Activated CD4-positive, alpha-beta T cell treated with anti-CD3 and anti-CD28 coated beads, Interleukin-2, amount 50 U/mL, for 4 hours (primary cell): Measurements from ENCODE around the gene GZMH.
"Not testable (repeated sequence)": the region's sequence is repeated elsewhere in the genome, so short reads cannot be mapped to it uniquely, and the experiment has no call there.

Source experiments
- DNase-seq, 2 experiments: peaks; one replicate each; pipeline ENCODE4 v3.0.0-alpha.2; 2020

The GZMH gene

DNA sequence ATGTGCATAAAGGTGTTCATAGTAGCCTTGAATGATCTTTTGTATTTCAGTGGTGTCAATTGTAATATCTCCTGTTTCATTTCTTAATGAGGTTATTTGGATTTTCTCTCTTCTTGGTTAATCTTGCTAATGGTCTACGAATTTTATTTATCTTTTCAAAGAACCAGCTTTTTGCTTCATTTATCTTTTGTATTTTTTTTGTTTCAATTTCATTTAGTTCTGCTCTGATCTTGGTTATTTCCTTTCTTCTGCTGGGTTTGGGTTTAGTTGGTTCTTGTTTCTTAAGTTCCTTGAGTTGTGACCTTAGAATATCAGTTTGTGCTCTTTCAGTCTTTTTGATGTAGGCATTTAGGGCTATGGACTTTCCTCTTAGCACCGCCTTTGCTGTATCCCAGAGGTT lies 18.5 kb downstream of the GZMH start:
- not testable (repeated sequence) for DNase-seq

GRCh38 chr14:24584402-24584801 lies 25.1 kb downstream of the GZMH start:
- not testable (repeated sequence) for DNase-seq

GRCh38 chr14:24578558-24578957 lies 30.9 kb downstream of the GZMH start:
- DNase-seq, result no peak

DNA sequence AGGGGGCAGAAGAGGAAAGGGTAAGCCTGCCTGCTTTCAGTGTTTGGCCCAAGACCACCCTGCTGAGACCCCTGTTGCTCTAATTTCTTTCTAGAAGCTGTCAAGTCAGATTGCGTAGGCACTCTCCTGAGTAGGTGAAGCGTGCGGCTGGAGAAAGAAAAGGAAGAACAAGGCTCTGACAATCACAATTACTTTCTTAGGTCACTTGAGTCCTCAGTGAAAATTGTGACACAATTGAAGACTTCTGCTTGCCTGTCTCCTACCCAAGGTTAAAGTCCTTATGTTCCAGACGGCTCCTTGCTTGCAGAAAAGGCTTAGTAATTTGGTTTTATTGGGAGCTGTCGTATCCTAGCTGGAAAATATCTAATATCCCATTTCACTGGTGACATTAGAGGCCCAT lies 32.7 kb downstream of the GZMH start:
- DNase-seq, result no peak

GRCh38 chr14:24576182-24576581 lies 33.3 kb downstream of the GZMH start, which contains the start of gene CTSG:
Gene CTSG, minus strand, starts transcription at chr14:24576250. Its CDS starts 27 bp downstream, at chr14:24576223.
- no peak for DNase-seq

DNA sequence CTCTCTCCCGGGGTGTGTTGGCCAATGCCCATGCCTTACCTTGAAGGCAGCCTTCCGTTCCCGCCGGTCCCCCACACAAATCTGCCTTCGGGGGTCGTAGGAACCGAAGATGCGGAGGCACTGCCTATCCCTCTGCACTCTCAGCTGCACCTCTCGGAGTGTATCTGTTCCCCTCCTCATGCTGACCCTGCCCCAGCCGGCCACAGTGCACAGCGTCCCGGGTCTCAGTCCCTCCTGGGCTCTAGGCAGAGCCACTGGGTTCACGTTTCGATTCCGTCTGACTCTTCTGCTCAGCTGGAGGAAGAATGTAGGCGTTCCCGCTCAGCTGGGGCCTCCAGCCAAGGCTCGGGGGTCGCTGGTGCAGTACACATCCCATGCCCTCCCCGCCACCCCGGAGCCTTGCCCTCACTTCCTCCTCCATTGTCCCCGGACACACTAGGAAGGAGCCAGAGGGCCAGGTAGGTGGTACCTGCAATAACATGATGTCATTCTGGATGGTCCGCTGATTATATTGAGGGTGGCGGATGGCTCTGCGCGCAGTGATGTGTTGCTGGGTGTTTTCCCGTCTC lies 35.2 kb downstream of the GZMH start:
- DNase-seq, result no peak

DNA sequence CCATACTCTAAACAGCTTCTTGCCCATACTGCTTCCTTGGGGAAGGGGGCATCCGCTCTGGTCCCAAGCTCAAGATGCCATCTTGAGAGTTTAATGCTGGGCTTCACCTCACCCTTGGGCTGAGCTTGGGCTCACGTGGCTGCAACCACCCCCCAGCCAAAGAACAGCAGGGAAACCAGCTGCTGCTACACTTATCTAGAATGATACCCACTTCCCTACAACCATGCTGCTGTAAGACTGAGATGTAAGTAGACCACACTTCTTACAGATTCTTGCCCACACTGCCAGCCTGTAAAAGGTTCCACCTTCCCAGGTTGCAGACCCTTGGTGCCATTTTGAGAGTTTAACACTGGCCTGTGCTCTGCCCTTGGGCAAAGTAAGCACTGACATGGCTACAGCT lies 43.2 kb downstream of the GZMH start:
- DNase-seq, result no peak

DNA sequence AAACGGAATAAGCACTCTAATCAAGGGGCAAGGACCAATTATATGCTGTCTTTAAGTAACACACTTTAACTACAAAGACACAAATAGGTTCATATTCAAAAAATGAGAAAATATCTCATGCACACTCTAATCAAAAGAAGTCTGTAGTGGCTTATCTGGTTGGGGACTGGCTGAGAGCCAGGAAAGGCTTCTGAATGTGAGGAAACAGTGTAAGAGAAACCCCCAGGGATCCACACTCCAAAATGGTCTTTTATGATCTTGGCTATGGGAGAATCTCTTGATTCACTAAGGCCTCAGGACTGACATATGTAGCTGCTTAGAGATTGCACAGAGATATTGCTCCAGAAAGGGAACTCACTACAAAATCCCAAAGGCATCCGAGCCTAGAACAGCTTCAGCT lies 43.7 kb downstream of the GZMH start:
- no peak for DNase-seq

DNA sequence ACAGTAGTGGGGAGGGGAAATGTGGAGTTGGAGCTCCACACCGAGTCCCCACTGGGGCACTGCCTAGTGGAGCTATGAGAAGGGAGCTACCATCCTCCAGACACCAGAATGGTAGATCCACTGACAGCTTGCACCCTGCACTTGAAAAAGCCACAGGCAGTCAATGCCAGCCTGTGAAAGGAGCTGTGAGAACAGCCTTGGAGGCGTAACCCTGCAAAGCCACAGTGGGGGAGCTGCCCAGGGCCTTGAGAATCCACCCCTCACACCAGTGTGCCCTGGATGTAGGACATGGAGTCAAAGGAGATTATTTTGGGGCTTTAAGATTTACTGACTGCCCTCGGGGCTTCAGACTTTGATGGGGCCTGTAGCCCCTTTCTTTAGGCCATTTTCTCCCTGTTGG lies 46.0 kb downstream of the GZMH start:
- DNase-seq, result no peak

- no peak for DNase-seq
These were observed 52.7 kb downstream of the GZMH start for GRCh38 chr14:24556756-24557155.
